IMR-90 (cell line): ENCODE measurements around the gene DDX53. TPM values are rescaled to one million over a fixed set of nuclear protein-coding genes. Genes with fewer than 3 reads are reported as not detected.

Source experiments
- ATAC-seq: fragments of 200-7000 bp; cut with Tn5 transposase; 2 replicates; pipeline ENCODE4 v1.9.1; 2020; ENCODE audit warnings: low read depth, mild to moderate bottlenecking, moderate library complexity
- BruUV-seq: library from RNA; stranded (reverse); fragments of 400-500 nt; replicated peaks from 2 replicates; lab custom pipeline; 2021; lab: Mats Ljungman, UMichigan
- CTCF ChIA-PET: fragments of 300-600 bp; formaldehyde crosslinking; extraction: SDS; loops from one replicate; lab custom pipeline; 2021; ENCODE audit warnings: antibody characterized with exemption; lab: Yijun Ruan, JAX
- POLR2A ChIA-PET: fragments of 300-600 bp; sonication (Branson Sonifier 250); formaldehyde crosslinking; loops from one replicate; lab custom pipeline; 2022; ENCODE audit warnings: antibody characterized with exemption; ENCODE audit not compliant: unreplicated experiment; lab: Charles Lee
- DNase-seq: peaks from one replicate; pipeline ENCODE4 v3.0.0; 2013
- H2AFZ ChIP-seq: replicated peaks from 2 replicates; pipeline ENCODE3; 2013; ENCODE audit warnings: low read length, mild to moderate bottlenecking; ENCODE audit not compliant: poor library complexity
- H2AK5ac ChIP-seq: 2 replicates; pipeline ENCODE4 v1.6.1; 2013; ENCODE audit warnings: low read depth, low read length, inconsistent platforms
- H2AK9ac ChIP-seq: replicated peaks from 2 replicates; pipeline ENCODE3; 2013; ENCODE audit warnings: mild to moderate bottlenecking, low read depth, low read length, moderate library complexity; ENCODE audit not compliant: poor library complexity
- H2BK120ac ChIP-seq: 2 replicates; pipeline ENCODE4 v1.6.1; 2013; ENCODE audit warnings: low read depth, low read length, inconsistent platforms
- H2BK15ac ChIP-seq: 3 replicates; pipeline ENCODE4 v1.6.1; 2013; ENCODE audit warnings: low read depth, low read length, inconsistent platforms
- H2BK20ac ChIP-seq: 2 replicates; pipeline ENCODE4 v1.6.1; 2013; ENCODE audit warnings: low read depth, mild to moderate bottlenecking, inconsistent platforms, low read length, moderate library complexity
- H2BK5ac ChIP-seq: 2 replicates; pipeline ENCODE4 v1.6.1; 2013; ENCODE audit warnings: mild to moderate bottlenecking, low read depth, low read length, inconsistent platforms; ENCODE audit not compliant: poor library complexity, severe bottlenecking
- H3K14ac ChIP-seq: replicated peaks from 2 replicates; pipeline ENCODE4 v1.6.1; 2013; ENCODE audit warnings: low read depth, low read length, inconsistent platforms
- H3K18ac ChIP-seq: 2 replicates; pipeline ENCODE4 v1.6.1; 2013; ENCODE audit warnings: low read depth, low read length, control low read depth
- H3K23ac ChIP-seq: 2 replicates; pipeline ENCODE4 v1.6.1; 2013; ENCODE audit warnings: low read depth, low read length, inconsistent platforms
- H3K27ac ChIP-seq: 2 replicates; pipeline ENCODE4 v1.5.1; 2013; ENCODE audit warnings: mild to moderate bottlenecking, control low read depth, low read length; ENCODE audit not compliant: insufficient read depth
- H3K27me3 ChIP-seq: 2 replicates; pipeline ENCODE4 v1.6.1; 2013; ENCODE audit warnings: low read length; ENCODE audit not compliant: control insufficient read depth, insufficient read depth
- H3K36me3 ChIP-seq: 2 replicates; pipeline ENCODE4 v1.6.1; 2013; ENCODE audit warnings: low read length, mixed read lengths; ENCODE audit not compliant: control insufficient read depth, insufficient read depth
- H3K4ac ChIP-seq: 2 replicates; pipeline ENCODE4 v1.6.1; 2013; ENCODE audit warnings: low read depth, low read length, inconsistent platforms
- H3K4me1 ChIP-seq: 2 replicates; pipeline ENCODE4 v1.6.1; 2013; ENCODE audit warnings: low read length, mixed read lengths; ENCODE audit not compliant: control insufficient read depth, insufficient read depth
- H3K4me2 ChIP-seq: 2 replicates; pipeline ENCODE4 v1.6.1; 2013; ENCODE audit warnings: low read depth, mild to moderate bottlenecking, control low read depth, low read length, moderate library complexity
- H3K4me3 ChIP-seq: 2 replicates; pipeline ENCODE4 v1.5.1; 2013; ENCODE audit warnings: low read depth, mild to moderate bottlenecking, control low read depth, low read length, moderate library complexity; ENCODE audit not compliant: insufficient read depth
- H3K56ac ChIP-seq: 2 replicates; pipeline ENCODE4 v1.6.1; 2013; ENCODE audit warnings: low read length, inconsistent platforms; ENCODE audit not compliant: insufficient read depth; ENCODE audit errors: extremely low read depth
- H3K79me1 ChIP-seq, 2 experiments: 2 replicates each; pipeline ENCODE4 v1.6.1; 2013; ENCODE audit warnings: low read length in 2 of 2, inconsistent platforms in 1 of 2, low read depth in 1 of 2
- H3K9ac ChIP-seq: 2 replicates; pipeline ENCODE4 v1.6.1; 2013; ENCODE audit warnings: low read depth, low read length, control low read depth
- H3K9me1 ChIP-seq: 2 replicates; pipeline ENCODE4 v1.6.1; 2013; ENCODE audit warnings: low read length, inconsistent platforms; ENCODE audit not compliant: insufficient read depth
- H3K9me3 ChIP-seq: 2 replicates; pipeline ENCODE4 v1.6.1; 2013; ENCODE audit warnings: low read length; ENCODE audit not compliant: control insufficient read depth, insufficient read depth
- H4K20me1 ChIP-seq: 2 replicates; pipeline ENCODE4 v1.6.1; 2013; ENCODE audit warnings: low read length, inconsistent platforms; ENCODE audit not compliant: insufficient read depth
- H4K5ac ChIP-seq: 2 replicates; pipeline ENCODE4 v1.6.1; 2013; ENCODE audit warnings: mild to moderate bottlenecking, low read depth, low read length, control low read depth
- H4K8ac ChIP-seq, 2 experiments: 2 replicates each; pipeline ENCODE4 v1.6.1; 2013; ENCODE audit warnings: low read depth in 2 of 2, low read length in 2 of 2, control low read depth in 1 of 2, inconsistent platforms in 1 of 2
- H4K91ac ChIP-seq: 2 replicates; pipeline ENCODE4 v1.6.1; 2013; ENCODE audit warnings: low read depth, low read length, inconsistent platforms; ENCODE audit not compliant: insufficient read depth
- BHLHE40 ChIP-seq: fragments of 150-350 bp; IDR thresholded peaks from 2 replicates; pipeline ENCODE4 v1.6.1; 2016; ENCODE audit warnings: mild to moderate bottlenecking, low read depth, low read length
- CHD1 ChIP-seq: IDR thresholded peaks from 2 replicates; pipeline ENCODE4 v1.6.1; 2012; ENCODE audit warnings: low read depth, low read length, improper control_type of control experiment
- CTCF ChIP-seq: conservative IDR thresholded peaks from 2 replicates; pipeline ENCODE4 v1.5.1; 2012; ENCODE audit warnings: mild to moderate bottlenecking, low read depth, low read length, improper control_type of control experiment
- FOS ChIP-seq: fragments of 150-350 bp; IDR thresholded peaks from 2 replicates; pipeline ENCODE4 v1.6.1; 2016; ENCODE audit warnings: low read depth, low read length
- NFE2L2 ChIP-seq: fragments of 150-350 bp; IDR thresholded peaks from 2 replicates; pipeline ENCODE4 v1.6.1; 2016; ENCODE audit warnings: low read depth, mild to moderate bottlenecking, low read length
- RAD21 ChIP-seq: IDR thresholded peaks from 2 replicates; pipeline ENCODE4 v1.6.1; 2012; ENCODE audit warnings: low read length, improper control_type of control experiment
- RCOR1 ChIP-seq: IDR thresholded peaks from 2 replicates; pipeline ENCODE4 v1.6.1; 2012; ENCODE audit warnings: mild to moderate bottlenecking, low read length, improper control_type of control experiment; ENCODE audit not compliant: insufficient replicate concordance
- RFX5 ChIP-seq: IDR thresholded peaks from 2 replicates; pipeline ENCODE4 v1.8.0; 2012; ENCODE audit warnings: low read depth, mild to moderate bottlenecking, low read length, moderate library complexity
- WGBS, 2 experiments: methylation state at CpG; one replicate each; pipeline versions ENCODE4 v1.1.5 to v1.1.7; 2013; ENCODE audit warnings: missing lambda C conversion rate in 2 of 2; ENCODE audit not compliant: insufficient read length in 1 of 2; ENCODE audit errors: extremely low coverage in 2 of 2; 5-methylcytosine and 5-hydroxymethylcytosine counted together
- dilution Hi-C: fragments of 300-500 bp; cut with HindIII; formaldehyde crosslinking; loops from one replicate; pipeline ENCODE4 v1.14.3; 2018; ENCODE audit warnings: low sequenced_read_pairs; ENCODE audit not compliant: unreplicated experiment
- in situ Hi-C: fragments of 300-500 bp; cut with MboI; formaldehyde crosslinking; loops from 3 replicates; pipeline ENCODE4 v1.14.3; 2019; ENCODE audit warnings: low sequenced_read_pairs, inconsistent platforms, mixed read lengths
- intact Hi-C: fragments of 100-400 bp; cut with micrococcal nuclease; formaldehyde crosslinking; loops from 2 replicates; pipeline ENCODE4 v1.10.0; 2022
- polyA plus RNA-seq, 3 experiments: library from polyadenylated mRNA; depleted of rRNA; stranded (reverse); fragments of >200 nt; gene quantifications; 2 replicates each; pipeline ENCODE4 v1.2.3, GENCODE V29; 2012; ENCODE audit warnings: low replicate concordance in 1 of 3
- total RNA-seq: library from RNA; depleted of rRNA; stranded (reverse); fragments of >200 nt; gene quantifications from 2 replicates; pipeline ENCODE4 v1.2.3, GENCODE V29; 2012

DDX53 gene
- total and polyA plus RNA-seq, 2 of the 4 experiments (the other 2 are of a cell fraction): not detected

GRCh38 chrX:22959204-22959920 lies 40.4 kb upstream of the DDX53 start:
- no peaks in the 10 kb centered on the region for H3K27me3 ChIP-seq
- no peaks in the 10 kb centered on the region for H3K79me1 ChIP-seq
- H3K4me3 ChIP-seq: no peak overlapping the region
- H3K9ac ChIP-seq: no peak overlapping the region
- ATAC-seq (no peak), DNase-seq (no peak)
- H3K23ac ChIP-seq: no peak overlapping the region
- H2AFZ ChIP-seq: no peak overlapping the region
- H3K4me2 ChIP-seq: no peak overlapping the region
- ChIA-PET CTCF (no interaction called here), POLR2A (no interaction called here)
- H2BK15ac ChIP-seq: no peak overlapping the region
- no peak overlapping the region for H3K27ac ChIP-seq
- H2AK5ac ChIP-seq: no peak overlapping the region
- H2BK20ac ChIP-seq: no peak overlapping the region
- H3K4ac ChIP-seq: no peak overlapping the region
- dilution Hi-C loops: no loop called here
- no peak overlapping the region for H2AK9ac ChIP-seq
- no peak overlapping the region for H2BK120ac ChIP-seq
- H4K5ac ChIP-seq: no peak overlapping the region
- H3K56ac ChIP-seq: no peak overlapping the region
- no peak overlapping the region for H2BK5ac ChIP-seq
- H3K4me1 ChIP-seq: no peaks in the 10 kb centered on the region
- H3K36me3 ChIP-seq: no peaks in the 10 kb centered on the region
- no peaks in the 10 kb centered on the region for H4K20me1 ChIP-seq
- no TSS peak for BruUV-seq
- no CpG with 5 or more reads among the region's 4 CpGs for WGBS, 2 experiments
- no peaks in the 10 kb centered on the region for H3K9me1 ChIP-seq
- no peak for TF ChIP-seq CTCF
- TF ChIP-seq RFX5: no peak
- no peak for TF ChIP-seq RCOR1
- TF ChIP-seq BHLHE40: no peak
- no peak for TF ChIP-seq CHD1
- no peak for TF ChIP-seq RAD21
- TF ChIP-seq FOS: no peak
- TF ChIP-seq NFE2L2: no peak
- H3K9me3 ChIP-seq: no peaks in the 10 kb centered on the region
- no peak overlapping the region for H4K8ac ChIP-seq
- no peak overlapping the region for H3K18ac ChIP-seq
- in situ Hi-C loops: no loop called here
- intact Hi-C loops: no loop called here
- no peak overlapping the region for H3K14ac ChIP-seq
- no peak overlapping the region for H4K91ac ChIP-seq
